GM12892 (cell line): ENCODE results near the gene PRDM5.

ENCODE experiments used
- POLR2A ChIP-seq: IDR thresholded peaks from 2 replicates; pipeline ENCODE4 v1.6.1; 2011; ENCODE audit warnings: low read depth, low read length, control low read depth
- POLR2AphosphoS5 ChIP-seq: IDR thresholded peaks from 2 replicates; pipeline ENCODE4 v1.6.1; 2011; ENCODE audit warnings: low read depth, low read length, control low read depth
- TAF1 ChIP-seq: IDR thresholded peaks from 2 replicates; pipeline ENCODE4 v1.6.1; 2011; ENCODE audit warnings: low read depth, mild to moderate bottlenecking, control low read depth, low read length, borderline replicate concordance

- TF ChIP-seq POLR2A: no peak
- no peak for TF ChIP-seq POLR2AphosphoS5
- TF ChIP-seq TAF1: no peak
Observed at GRCh38 chr4:120658772-120659171, 263.8 kb downstream of the PRDM5 start.
